Neural cell (in vitro differentiated cells): Measurements from ENCODE around the gene SLC5A2. TPM values are rescaled to one million over a fixed set of nuclear protein-coding genes. Genes with fewer than 3 reads are reported as not detected.
"Not testable (repeated sequence)": the region's sequence is repeated elsewhere in the genome, so short reads cannot be mapped to it uniquely, and the experiment has no call there.

Experiments used
- H2AFZ ChIP-seq: fragments of 200-600, 300-800 bp; sonication (generic), shearing (Covaris generic); 2 replicates; pipeline ENCODE4 v1.6.0; 2014; ENCODE audit warnings: low read depth, mild to moderate bottlenecking, antibody characterized with exemption, low read length, moderate library complexity
- H3F3A ChIP-seq: fragments of 200-600 bp; shearing (Covaris generic); 2 replicates; pipeline ENCODE4 v1.6.1; 2016; ENCODE audit warnings: mild to moderate bottlenecking, moderate library complexity, mixed read lengths, antibody characterized with exemption, low read length; ENCODE audit not compliant: insufficient read depth, poor library complexity, severe bottlenecking
- H3K27ac ChIP-seq: fragments of 200-600, 300-800 bp; sonication (generic), shearing (Covaris generic); 2 replicates; pipeline ENCODE4 v1.5.1; 2014; ENCODE audit warnings: mild to moderate bottlenecking, low read length, moderate library complexity
- H3K27me3 ChIP-seq: fragments of 300-800, 200-600 bp; sonication (generic), shearing (Covaris generic); 2 replicates; pipeline ENCODE4 v1.6.0; 2014; ENCODE audit warnings: mild to moderate bottlenecking, low read depth, low read length, moderate library complexity; ENCODE audit not compliant: insufficient read depth
- H3K36me3 ChIP-seq: fragments of 300-800, 200-600 bp; sonication (generic), shearing (Covaris generic); 2 replicates; pipeline ENCODE4 v1.5.1; 2014; ENCODE audit warnings: mild to moderate bottlenecking, antibody characterized with exemption, low read length, moderate library complexity; ENCODE audit not compliant: insufficient read depth
- H3K4me2 ChIP-seq: fragments of 300-800, 200-600 bp; sonication (generic), shearing (Covaris generic); 2 replicates; pipeline ENCODE4 v1.6.0; 2014; ENCODE audit warnings: mild to moderate bottlenecking, low read length
- H3K4me3 ChIP-seq: fragments of 300-800, 200-600 bp; sonication (generic), shearing (Covaris generic); 2 replicates; pipeline ENCODE4 v1.5.1; 2014; ENCODE audit warnings: mild to moderate bottlenecking, low read length, moderate library complexity
- H3K79me2 ChIP-seq: fragments of 200-600 bp; shearing (Covaris generic); replicated peaks from 2 replicates; pipeline ENCODE4 v1.6.0; 2014; ENCODE audit warnings: mild to moderate bottlenecking, low read length, moderate library complexity; ENCODE audit not compliant: insufficient read depth
- H3K9ac ChIP-seq: fragments of 300-800, 200-600 bp; sonication (generic), shearing (Covaris generic); 2 replicates; pipeline ENCODE4 v1.6.1; 2016; ENCODE audit warnings: mild to moderate bottlenecking, low read length, mixed read lengths
- H3K9me2 ChIP-seq: fragments of 200-600 bp; shearing (Covaris generic); 2 replicates; pipeline ENCODE4 v1.6.1; 2016; ENCODE audit warnings: mild to moderate bottlenecking, low read length, mixed read lengths; ENCODE audit not compliant: insufficient read depth
- H3K9me3 ChIP-seq: fragments of 200-600, 300-800 bp; sonication (generic), shearing (Covaris generic); 2 replicates; pipeline ENCODE4 v1.6.1; 2016; ENCODE audit warnings: mild to moderate bottlenecking, mixed run types, low read length, moderate library complexity, mixed read lengths
- H4K20me1 ChIP-seq: fragments of 200-600 bp; shearing (Covaris generic); 2 replicates; pipeline ENCODE4 v1.6.1; 2016; ENCODE audit warnings: mild to moderate bottlenecking, mixed run types; ENCODE audit not compliant: insufficient read depth
- CTCF ChIP-seq: fragments of 450-650 bp; IDR thresholded peaks from 2 replicates; pipeline ENCODE4 v1.5.1; 2014; ENCODE audit warnings: antibody characterized with exemption, mild to moderate bottlenecking, moderate library complexity; ENCODE audit not compliant: poor library complexity, severe bottlenecking
- EP300 ChIP-seq: fragments of 450-650 bp; conservative IDR thresholded peaks from 2 replicates; pipeline ENCODE4 v1.6.1; 2014; ENCODE audit warnings: antibody characterized with exemption, mild to moderate bottlenecking, moderate library complexity; ENCODE audit not compliant: poor library complexity, severe bottlenecking
- EZH2 ChIP-seq: fragments of 200-600, 300-800 bp; shearing (Covaris generic), sonication (generic); IDR thresholded peaks from 2 replicates; pipeline ENCODE4 v1.6.1; 2014; ENCODE audit warnings: antibody characterized with exemption, low read length, borderline replicate concordance, mild to moderate bottlenecking; ENCODE audit not compliant: insufficient read depth, poor library complexity, severe bottlenecking
- MXI1 ChIP-seq: fragments of 450-650 bp; conservative IDR thresholded peaks from 2 replicates; pipeline ENCODE4 v1.6.1; 2014; ENCODE audit warnings: antibody characterized with exemption, mild to moderate bottlenecking; ENCODE audit not compliant: poor library complexity, severe bottlenecking
- POLR2AphosphoS5 ChIP-seq: IDR thresholded peaks from 2 replicates; pipeline ENCODE4 v1.6.1; 2012
- RAD21 ChIP-seq: fragments of 450-650 bp; conservative IDR thresholded peaks from 2 replicates; pipeline ENCODE4 v1.6.1; 2014; ENCODE audit warnings: antibody characterized with exemption, mild to moderate bottlenecking, moderate library complexity
- REST ChIP-seq: IDR thresholded peaks from 2 replicates; pipeline ENCODE4 v1.6.1; 2012; ENCODE audit warnings: borderline replicate concordance
- SMC3 ChIP-seq: fragments of 450-650 bp; conservative IDR thresholded peaks from 2 replicates; pipeline ENCODE4 v1.6.1; 2014; ENCODE audit warnings: antibody characterized with exemption, mild to moderate bottlenecking, moderate library complexity; ENCODE audit not compliant: poor library complexity
- TAF1 ChIP-seq: IDR thresholded peaks from 2 replicates; pipeline ENCODE4 v1.6.1; 2012; ENCODE audit warnings: low read depth
- polyA plus RNA-seq: library from polyadenylated mRNA; depleted of rRNA; stranded (reverse); fragments of >200 nt; gene quantifications from 2 replicates; pipeline ENCODE4 v1.2.3, GENCODE V29; 2014

The SLC5A2 gene
- polyA plus RNA-seq, 1 donor from 2014 or later = not detected

DNA sequence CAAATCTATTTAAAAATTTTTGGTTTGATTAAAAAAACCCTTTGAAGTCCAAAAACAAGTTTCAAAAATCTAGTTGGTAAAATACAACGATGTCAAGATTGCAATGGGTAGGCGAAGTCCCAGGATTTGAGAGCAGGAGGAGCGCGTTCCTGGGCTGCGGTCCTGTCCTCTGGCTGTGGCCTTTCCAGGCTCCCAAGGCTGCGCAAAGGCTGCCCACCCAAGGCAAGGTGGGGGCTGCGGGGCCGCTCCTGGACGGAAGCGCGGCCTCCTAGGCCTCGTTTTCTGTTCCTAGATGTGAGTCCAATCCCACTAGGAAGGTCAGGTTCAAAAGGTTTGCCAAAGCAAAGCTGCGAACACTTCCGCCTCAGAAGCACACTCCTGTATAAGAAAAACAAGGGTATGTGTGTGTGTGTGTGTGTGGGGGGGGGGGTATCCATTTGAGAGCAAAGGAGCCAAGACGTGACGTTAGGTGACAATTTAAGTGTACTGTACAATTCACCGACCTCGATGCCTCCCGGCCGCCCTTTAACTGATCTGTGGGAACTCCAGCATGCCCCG lies 54.0 kb downstream of the SLC5A2 start:
- Histone ChIP-seq H3K4me2 (no peak overlapping the region), H3K27ac (no peak overlapping the region), H3K27me3 (peaks cover 1% of the 10 kb centered on the region), H3K79me2 (no peaks in the 10 kb centered on the region), H4K20me1 (no peaks in the 10 kb centered on the region), H3K36me3 (no peaks in the 10 kb centered on the region), H3K9me3 (no peaks in the 10 kb centered on the region), H3K9ac (no peak overlapping the region), H3K4me3 (no peak overlapping the region), H3K9me2 (no peaks in the 10 kb centered on the region), H3F3A (no peaks in the 10 kb centered on the region), H2AFZ (no peak overlapping the region)
- TF ChIP-seq EP300 (no peak), CTCF (no peak), SMC3 (no peak), EZH2 (no peak), REST (no peak), RAD21 (no peak)

- TF ChIP-seq RAD21 (no peak), TAF1 (no peak), REST (no peak), MXI1 (no peak), EZH2 (no peak), SMC3 (no peak), POLR2AphosphoS5 (no peak)
- Histone ChIP-seq H3K36me3 (no peaks in the 10 kb centered on the region), H3K9me3 (no peaks in the 10 kb centered on the region), H3K9me2 (no peaks in the 10 kb centered on the region), H3K4me2 (no peak overlapping the region), H3K27ac (no peak overlapping the region), H3K27me3 (no peaks in the 10 kb centered on the region), H4K20me1 (no peaks in the 10 kb centered on the region), H2AFZ (no peak overlapping the region), H3K79me2 (no peaks in the 10 kb centered on the region), H3K9ac (no peak overlapping the region), H3F3A (no peaks in the 10 kb centered on the region), H3K4me3 (no peak overlapping the region)
Measured at GRCh38 chr16:31537362-31538242, 54.7 kb downstream of the SLC5A2 start.

- H3K9ac ChIP-seq, H3K36me3 ChIP-seq, H4K20me1 ChIP-seq, H3K4me3 ChIP-seq, H3K9me3 ChIP-seq, H3K27me3 ChIP-seq, H3K27ac ChIP-seq, H3F3A ChIP-seq, H3K9me2 ChIP-seq, H3K79me2 ChIP-seq, H3K4me2 ChIP-seq, H2AFZ ChIP-seq: not testable (repeated sequence)
Measured at GRCh38 chr16:31538243-31538598, 55.3 kb downstream of the SLC5A2 start.
